Measurements from ENCODE around the gene ANLN.
"Not testable (repeated sequence)": the region's sequence is repeated elsewhere in the genome, so short reads cannot be mapped to it uniquely, and the experiment has no call there.

Gene ANLN

DNA sequence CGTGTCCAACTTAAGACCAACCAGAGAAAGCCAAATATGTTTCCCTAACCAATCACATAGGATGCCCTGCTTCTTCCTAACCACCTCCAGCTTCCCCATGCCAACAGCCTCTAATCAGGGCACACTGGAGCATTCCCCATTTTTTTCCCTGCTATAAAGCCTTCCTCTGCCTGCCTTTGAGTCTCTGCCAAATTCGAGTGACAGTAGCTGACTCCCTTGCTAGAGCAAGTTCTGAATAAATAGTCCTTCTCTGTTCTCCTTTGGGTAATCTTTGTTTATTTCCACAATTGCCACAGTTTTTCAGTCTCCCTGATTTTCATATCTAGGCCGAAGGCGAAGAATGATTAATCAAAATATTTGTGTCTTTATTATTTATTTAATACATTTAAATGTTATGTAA is 96.7 kb downstream of the ANLN start:
- H3K4me1 ChIP-seq (ENCODE audit: insufficient read depth, low read length), result no peaks in the 10 kb centered on the region
- H3K27ac ChIP-seq (ENCODE audit: low read length), result no peak overlapping the region
- H2AFZ ChIP-seq (ENCODE audit: low read depth, low read length), result no peak overlapping the region
- DNase-seq (no peak), ATAC-seq (ENCODE audit: insufficient read depth, low read depth) (no peak)
- no peak overlapping the region for H3K4me3 ChIP-seq (ENCODE audit: low read depth in 1 of 2, low read length in 2 of 2)
- no peak overlapping the region for H3K4me2 ChIP-seq (ENCODE audit: insufficient read depth, low read length)
- no peaks in the 10 kb centered on the region for H3K9me3 ChIP-seq (ENCODE audit: insufficient read depth, low read length, severe bottlenecking)
- H3K9ac ChIP-seq (ENCODE audit: low read depth, low read length), result no peak overlapping the region
- H4K20me1 ChIP-seq (ENCODE audit: insufficient read depth, low read length), result no peaks in the 10 kb centered on the region
- H3K79me2 ChIP-seq (ENCODE audit: insufficient read depth, low read length), result no peaks in the 10 kb centered on the region
- no peaks in the 10 kb centered on the region for H3K27me3 ChIP-seq (ENCODE audit: insufficient read depth, low read length, poor library complexity)
- TF ChIP-seq EZH2 (IDR thresholded peaks at IDR 0.05; ENCODE audit: borderline replicate concordance, low read depth, low read length, severe bottlenecking), result no peak
- TF ChIP-seq CTCF (IDR thresholded peaks at IDR 0.05; ENCODE audit: borderline replicate concordance, extremely low read depth, low read length, poor library complexity, severe bottlenecking), result no peak
- H3K36me3 ChIP-seq (ENCODE audit: insufficient read depth, low read length), result no peaks in the 10 kb centered on the region

DNA sequence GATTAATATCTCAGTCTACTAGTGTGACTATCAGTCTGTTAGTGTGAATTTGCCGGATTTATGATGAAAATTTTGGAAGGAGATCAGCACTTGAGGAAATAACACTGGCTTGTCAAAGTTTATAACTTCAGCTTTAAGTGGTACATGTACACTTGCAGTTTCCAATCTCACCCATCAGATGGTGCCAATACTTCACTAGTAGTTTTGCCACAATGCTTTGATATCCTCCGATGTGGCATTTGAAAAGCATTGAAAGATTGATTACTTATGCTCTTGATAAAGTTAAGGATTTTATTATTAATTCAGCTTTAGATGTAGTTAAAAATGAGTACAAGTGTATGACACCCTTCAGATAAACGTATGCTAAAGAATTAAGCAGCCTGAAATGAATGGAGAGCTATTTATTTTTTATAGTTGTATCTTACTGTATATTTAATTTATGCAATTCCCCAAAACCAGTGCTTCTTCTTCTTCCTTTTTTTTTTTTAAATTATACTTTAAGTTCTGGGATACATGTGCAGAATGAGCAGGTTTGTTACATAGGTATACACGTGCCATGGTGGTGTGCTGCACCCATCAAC is 98.2 kb downstream of the ANLN start:
- H3K27me3 ChIP-seq (ENCODE audit: insufficient read depth, low read length, poor library complexity), result no peaks in the 10 kb centered on the region
- no peaks in the 10 kb centered on the region for H4K20me1 ChIP-seq (ENCODE audit: insufficient read depth, low read length)
- no peak overlapping the region for H3K9ac ChIP-seq (ENCODE audit: low read depth, low read length)
- no peaks in the 10 kb centered on the region for H3K79me2 ChIP-seq (ENCODE audit: insufficient read depth, low read length)
- TF ChIP-seq EZH2 (IDR thresholded peaks at IDR 0.05; ENCODE audit: borderline replicate concordance, low read depth, low read length, severe bottlenecking) (no peak), CTCF (IDR thresholded peaks at IDR 0.05; ENCODE audit: borderline replicate concordance, extremely low read depth, low read length, poor library complexity, severe bottlenecking) (peak; percentile 94)
- no peak overlapping the region for H3K4me3 ChIP-seq (ENCODE audit: low read depth in 1 of 2, low read length in 2 of 2)
- H3K27ac ChIP-seq (ENCODE audit: low read length), result no peak overlapping the region
- H3K9me3 ChIP-seq (ENCODE audit: insufficient read depth, low read length, severe bottlenecking), result no peaks in the 10 kb centered on the region
- H2AFZ ChIP-seq (ENCODE audit: low read depth, low read length), result no peak overlapping the region
- ATAC-seq (ENCODE audit: insufficient read depth, low read depth) (peak; percentile 74), DNase-seq (peak; percentile 55)
- H3K4me2 ChIP-seq (ENCODE audit: insufficient read depth, low read length), result no peak overlapping the region
- H3K4me1 ChIP-seq (ENCODE audit: insufficient read depth, low read length), result no peaks in the 10 kb centered on the region
- H3K36me3 ChIP-seq (ENCODE audit: insufficient read depth, low read length), result no peaks in the 10 kb centered on the region

- H3K27me3 ChIP-seq (ENCODE audit: insufficient read depth, low read length, poor library complexity); H3K4me2 ChIP-seq (ENCODE audit: insufficient read depth, low read length); H3K4me3 ChIP-seq (ENCODE audit: low read depth in 1 of 2, low read length in 2 of 2); H3K9ac ChIP-seq (ENCODE audit: low read depth, low read length); H3K27ac ChIP-seq (ENCODE audit: low read length); ATAC-seq (ENCODE audit: insufficient read depth, low read depth); H3K4me1 ChIP-seq (ENCODE audit: insufficient read depth, low read length); DNase-seq; H3K79me2 ChIP-seq (ENCODE audit: insufficient read depth, low read length); H3K36me3 ChIP-seq (ENCODE audit: insufficient read depth, low read length); H2AFZ ChIP-seq (ENCODE audit: low read depth, low read length); H3K9me3 ChIP-seq (ENCODE audit: insufficient read depth, low read length, severe bottlenecking); H4K20me1 ChIP-seq (ENCODE audit: insufficient read depth, low read length): not testable (repeated sequence)
These were observed 99.0 kb downstream of the ANLN start for GRCh38 chr7:36488672-36489071.

DNA sequence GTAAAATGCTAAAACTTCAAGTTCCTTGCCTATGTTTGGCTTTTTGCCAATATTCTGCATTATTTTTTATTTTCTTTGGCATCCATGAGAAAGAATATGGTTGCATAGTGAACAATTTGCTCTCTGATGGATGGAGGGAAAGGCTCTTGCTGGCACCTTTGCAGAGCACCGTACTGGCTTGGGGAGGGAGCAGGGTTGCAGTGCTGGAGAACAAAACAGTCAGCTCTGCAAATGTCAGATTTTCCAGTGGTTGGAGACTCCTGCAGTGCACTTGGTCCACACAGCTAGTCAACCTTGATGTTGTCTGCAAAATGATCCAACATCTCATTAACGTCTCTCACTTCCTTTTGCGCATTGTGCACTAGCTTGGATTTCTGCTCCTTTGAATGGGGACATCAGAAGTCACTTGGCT is 100.8 kb downstream of the ANLN start:
- no peaks in the 10 kb centered on the region for H3K36me3 ChIP-seq (ENCODE audit: insufficient read depth, low read length)
- H3K79me2 ChIP-seq (ENCODE audit: insufficient read depth, low read length), result no peaks in the 10 kb centered on the region
- no peak for DNase-seq
- no peak overlapping the region for H3K27ac ChIP-seq (ENCODE audit: low read length)
- no peaks in the 10 kb centered on the region for H3K27me3 ChIP-seq (ENCODE audit: insufficient read depth, low read length, poor library complexity)
- H2AFZ ChIP-seq (ENCODE audit: low read depth, low read length), result no peak overlapping the region
- H3K4me1 ChIP-seq (ENCODE audit: insufficient read depth, low read length), result no peaks in the 10 kb centered on the region
- H3K9ac ChIP-seq (ENCODE audit: low read depth, low read length), result no peak overlapping the region
- no peak overlapping the region for H3K4me2 ChIP-seq (ENCODE audit: insufficient read depth, low read length)
- ATAC-seq (ENCODE audit: insufficient read depth, low read depth), result no peak
- H3K9me3 ChIP-seq (ENCODE audit: insufficient read depth, low read length, severe bottlenecking), result no peaks in the 10 kb centered on the region
- TF ChIP-seq CTCF (IDR thresholded peaks at IDR 0.05; ENCODE audit: borderline replicate concordance, extremely low read depth, low read length, poor library complexity, severe bottlenecking) (no peak), EZH2 (IDR thresholded peaks at IDR 0.05; ENCODE audit: borderline replicate concordance, low read depth, low read length, severe bottlenecking) (no peak)
- no peaks in the 10 kb centered on the region for H4K20me1 ChIP-seq (ENCODE audit: insufficient read depth, low read length)
- H3K4me3 ChIP-seq (ENCODE audit: low read depth in 1 of 2, low read length in 2 of 2), result no peak overlapping the region

Measured in DND-41 (cell line).